Glomerular endothelial cell (primary cell): ENCODE data around the gene POFUT1. TPM values are rescaled to one million over a fixed set of nuclear protein-coding genes. Genes with fewer than 3 reads are reported as not detected.
"Not testable (repeated sequence)": the region's sequence is repeated elsewhere in the genome, so short reads cannot be mapped to it uniquely, and the experiment has no call there.

Source experiments
- DNase-seq: peaks from one replicate; pipeline ENCODE4 v3.0.0-alpha.2; 2011; ENCODE audit warnings: low read depth, low spot score; ENCODE audit errors: extremely low read depth
- total RNA-seq: library from RNA; depleted of rRNA; stranded (reverse); fragments of >200 nt; gene quantifications from 2 replicates; pipeline ENCODE4 v1.2.3, GENCODE V29; 2015

The POFUT1 gene
- total RNA-seq, 1 donor from 2014 or later: 48.1 TPM

DNA sequence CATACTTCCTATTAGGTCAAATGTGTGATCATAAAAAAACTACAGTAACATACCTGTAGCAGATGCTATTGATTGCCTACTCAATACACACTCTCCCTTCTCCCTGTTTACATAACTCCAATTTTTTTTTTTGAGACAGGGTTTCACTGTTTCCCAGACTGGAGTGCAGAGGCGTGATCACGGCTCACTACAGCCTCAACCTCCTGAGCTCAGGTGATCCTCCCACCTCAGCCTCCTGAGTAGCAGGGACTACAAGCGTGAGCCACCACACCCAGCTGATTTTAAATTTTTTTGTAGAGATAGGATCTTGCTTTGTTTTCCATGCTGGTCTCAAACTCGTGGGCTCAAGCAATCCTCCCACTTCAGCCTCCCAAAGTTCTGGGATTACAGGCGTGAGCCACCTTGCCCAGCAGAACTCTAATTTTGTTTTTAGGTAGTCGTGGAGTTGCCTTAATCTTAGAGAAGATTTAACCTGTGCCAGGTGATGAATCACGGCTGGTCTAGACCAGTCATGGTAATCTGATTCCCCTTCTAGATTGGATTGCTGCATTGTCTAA is 55.8 kb downstream of the POFUT1 start:
- DNase-seq: no peak

- no peak for DNase-seq
Observed at GRCh38 chr20:32271620-32272019, 63.9 kb downstream of the POFUT1 start.

DNA sequence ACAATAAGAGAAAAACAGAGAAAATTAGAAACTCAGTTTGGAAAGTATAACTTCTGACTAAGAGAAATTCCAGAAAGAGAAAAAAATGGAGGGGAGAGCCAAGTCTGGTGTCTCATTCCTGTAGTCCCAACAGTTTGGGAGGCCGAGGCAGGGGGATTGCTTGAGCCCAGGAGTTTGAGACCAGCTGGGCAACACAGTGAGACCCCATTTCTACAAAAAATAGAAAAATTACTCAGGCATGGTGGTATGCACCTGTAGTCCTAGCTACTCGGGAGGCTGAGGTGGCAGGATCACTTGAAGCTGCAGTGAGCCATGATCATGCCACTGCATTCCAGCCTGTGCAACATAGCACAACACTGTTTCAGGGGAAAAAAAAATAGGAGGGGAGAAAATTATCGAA is 66.7 kb downstream of the POFUT1 start:
- no peak for DNase-seq

- not testable (repeated sequence) for DNase-seq
Observed at GRCh38 chr20:32275163-32275562, 67.5 kb downstream of the POFUT1 start.

- DNase-seq: peak; percentile 25
Observed at GRCh38 chr20:32277361-32278198, 69.9 kb downstream of the POFUT1 start, which contains the start of gene KIF3B. Gene KIF3B, plus strand, starts transcription at chr20:32277651. Its CDS starts 32,127 bp downstream, at chr20:32309778.

DNA sequence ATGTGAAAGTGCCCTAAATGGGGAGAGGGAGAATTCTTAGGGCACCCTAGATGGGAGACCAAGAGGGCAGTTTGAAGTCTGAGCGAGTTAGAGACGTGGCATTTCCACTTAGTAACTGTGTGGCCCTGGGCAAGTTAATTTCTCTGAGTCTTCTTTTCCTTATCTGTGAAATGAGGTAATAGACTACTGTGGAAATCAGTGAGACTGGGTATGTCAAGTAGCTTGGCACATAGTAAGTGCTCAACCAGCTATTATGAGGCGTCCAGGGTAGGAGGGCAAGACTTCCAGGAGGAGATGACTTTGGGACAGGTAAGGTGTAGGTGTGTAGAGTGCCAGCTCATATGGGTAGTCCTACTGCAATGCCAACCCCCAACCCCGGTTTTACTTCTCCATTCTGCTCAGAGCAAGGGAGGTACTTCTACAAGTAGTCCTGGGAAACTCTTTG is 70.5 kb downstream of the POFUT1 start:
- DNase-seq: no peak

DNA sequence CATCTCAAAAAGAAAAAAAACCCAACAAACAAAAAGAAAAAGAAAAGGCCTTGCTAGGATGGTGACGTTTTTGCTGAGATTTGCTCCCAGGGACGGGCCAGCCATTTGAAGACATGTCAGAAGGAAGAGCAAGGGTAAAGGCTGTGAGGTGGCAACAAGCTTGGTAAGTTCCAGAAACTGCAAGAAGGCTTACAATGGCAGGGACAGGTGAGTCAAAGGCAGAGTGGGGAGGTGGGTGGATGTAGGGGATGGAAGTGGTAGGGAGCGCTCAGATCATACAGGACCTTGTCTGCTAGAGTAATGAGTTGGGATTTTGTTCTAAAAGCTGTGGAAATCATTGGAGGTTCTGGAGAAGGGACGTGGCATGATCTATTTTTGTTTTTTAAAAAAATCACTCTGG is 74.0 kb downstream of the POFUT1 start:
- DNase-seq: no peak

GRCh38 chr20:32282461-32282860 is 74.8 kb downstream of the POFUT1 start:
- DNase-seq: no peak

DNA sequence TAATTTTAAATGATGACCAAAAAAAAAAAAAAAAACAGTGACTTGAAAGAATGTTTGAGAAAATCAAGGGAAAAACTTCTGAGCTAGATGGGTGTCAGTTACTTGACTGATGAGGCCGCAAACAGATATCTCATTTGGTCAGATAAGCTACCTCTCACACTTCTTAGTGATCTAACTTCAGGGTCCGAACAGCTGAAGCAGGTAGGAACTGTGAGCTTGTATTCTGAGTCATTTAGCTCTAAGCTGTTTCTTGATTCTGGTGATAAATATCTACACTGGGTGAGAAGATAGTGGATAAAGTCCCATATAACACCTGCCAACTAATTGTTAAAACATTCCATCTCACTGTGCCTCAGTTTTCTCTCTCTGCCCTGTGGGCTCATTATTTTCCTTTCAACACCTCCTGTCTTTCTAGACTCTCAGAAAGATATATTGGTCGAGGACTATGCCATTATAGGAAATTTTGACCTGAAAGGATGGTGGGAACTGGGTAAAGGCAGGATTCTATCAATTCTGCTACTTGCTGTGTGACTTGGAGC is 77.5 kb downstream of the POFUT1 start:
- no peak for DNase-seq

- no peak for DNase-seq
Observed at GRCh38 chr20:32285621-32286371, 78.1 kb downstream of the POFUT1 start.

GRCh38 chr20:32287231-32287638 is 79.6 kb downstream of the POFUT1 start:
- DNase-seq: no peak

Other genes starting within 250 kb of the POFUT1 start
- gene XKR7, start 239.7 kb upstream of the POFUT1 start, total RNA-seq: 0.05 TPM in 1 of 2 replicates, not detected in the other
- 12.3 and 29.1 TPM in 2 replicates for gene CCM2L, start 197.4 kb upstream of the POFUT1 start, total RNA-seq
- gene HCK, start 155.6 kb upstream of the POFUT1 start, total RNA-seq: not detected in 2 replicates
- 44.2 and 52.2 TPM in 2 replicates for gene TM9SF4, start 98.2 kb upstream of the POFUT1 start, total RNA-seq
- gene PLAGL2, start 137 bp upstream of the POFUT1 start, total RNA-seq: 9.2 and 9.8 TPM in 2 replicates
- 21.2 and 22.3 TPM in 2 replicates for gene KIF3B, start 69.8 kb downstream of the POFUT1 start, total RNA-seq
- 35.4 and 71.8 TPM in 2 replicates for gene ASXL1, start 150.5 kb downstream of the POFUT1 start, total RNA-seq